DND-41 (cell line): Measurements from ENCODE around the gene RNF43.

Experiments used
- ATAC-seq: fragments of 200-7000 bp; cut with Tn5 transposase; 3 replicates; pipeline ENCODE4 v1.9.1; 2021; ENCODE audit warnings: low read depth; ENCODE audit not compliant: insufficient read depth
- DNase-seq: peaks from one replicate; pipeline ENCODE4 v3.0.0-alpha.2; 2020
- H2AFZ ChIP-seq: 2 replicates; pipeline ENCODE4 v1.6.0; 2012; ENCODE audit warnings: low read depth, low read length
- H3K27ac ChIP-seq: 2 replicates; pipeline ENCODE4 v1.5.1; 2012; ENCODE audit warnings: low read length, inconsistent platforms
- H3K27me3 ChIP-seq: fragments of 200-600 bp; sonication (generic); 2 replicates; pipeline ENCODE4 v1.6.0; 2012; ENCODE audit warnings: low read length, mild to moderate bottlenecking, inconsistent platforms; ENCODE audit not compliant: insufficient read depth, poor library complexity
- H3K36me3 ChIP-seq: 2 replicates; pipeline ENCODE4 v1.5.1; 2012; ENCODE audit warnings: low read length, inconsistent platforms; ENCODE audit not compliant: insufficient read depth
- H3K4me1 ChIP-seq: 2 replicates; pipeline ENCODE4 v1.5.1; 2012; ENCODE audit warnings: mild to moderate bottlenecking, low read length; ENCODE audit not compliant: insufficient read depth
- H3K4me2 ChIP-seq: 2 replicates; pipeline ENCODE4 v1.6.0; 2012; ENCODE audit warnings: mild to moderate bottlenecking, moderate library complexity, low read length, inconsistent platforms; ENCODE audit not compliant: insufficient read depth
- H3K4me3 ChIP-seq, 2 experiments: fragments of 200-600 bp in 1 of 2; shearing (Covaris generic) in 1 of 2; 2 replicates each; pipeline ENCODE4 v1.5.1; 2012 to 2016; ENCODE audit warnings: inconsistent platforms in 2 of 2, low read length in 2 of 2, mild to moderate bottlenecking in 2 of 2, low read depth in 1 of 2, moderate library complexity in 1 of 2
- H3K79me2 ChIP-seq: 2 replicates; pipeline ENCODE4 v1.6.0; 2012; ENCODE audit warnings: low read length, inconsistent platforms; ENCODE audit not compliant: insufficient read depth
- H3K9ac ChIP-seq: 2 replicates; pipeline ENCODE4 v1.6.0; 2012; ENCODE audit warnings: low read depth, mild to moderate bottlenecking, inconsistent platforms, low read length, moderate library complexity
- H3K9me3 ChIP-seq: 2 replicates; pipeline ENCODE4 v1.5.1; 2012; ENCODE audit warnings: low read length, moderate library complexity, mild to moderate bottlenecking, inconsistent platforms; ENCODE audit not compliant: insufficient read depth, severe bottlenecking
- H4K20me1 ChIP-seq: 2 replicates; pipeline ENCODE4 v1.6.0; 2012; ENCODE audit warnings: low read length; ENCODE audit not compliant: insufficient read depth
- EZH2 ChIP-seq: IDR thresholded peaks from 3 replicates; pipeline ENCODE4 v1.6.1; 2012; ENCODE audit warnings: borderline replicate concordance, low read depth, mild to moderate bottlenecking, moderate library complexity, low read length, inconsistent platforms; ENCODE audit not compliant: severe bottlenecking
- TF ChIP-seq, protein P1 (sequence below): IDR thresholded peaks from 2 replicates; pipeline ENCODE4 v1.5.1; 2012; ENCODE audit warnings: borderline replicate concordance, low read length, moderate library complexity, mild to moderate bottlenecking; ENCODE audit not compliant: poor library complexity, severe bottlenecking; ENCODE audit errors: extremely low read depth

RNF43 gene

DNA sequence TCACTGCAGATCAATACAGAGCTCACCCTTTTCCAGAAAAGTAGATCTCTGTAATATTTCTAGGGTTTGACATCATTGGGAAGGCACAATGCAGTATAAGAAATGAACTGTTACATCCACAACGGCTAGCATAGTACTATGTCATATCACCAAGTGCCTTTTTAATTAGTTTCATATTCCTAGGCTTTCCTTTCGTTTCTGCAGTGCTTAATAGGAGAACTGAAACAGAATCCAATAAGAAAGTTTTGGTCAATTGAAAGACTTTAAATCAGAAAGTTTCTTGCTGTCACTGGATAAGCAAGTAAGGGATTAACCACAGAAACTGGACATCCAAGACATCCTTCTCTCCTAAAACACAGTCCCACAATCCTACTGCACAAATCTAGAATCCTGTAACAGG, 3.5 kb upstream of the RNF43 start:
- no peak overlapping the region for H3K9ac ChIP-seq
- ATAC-seq (no peak), DNase-seq (no peak)
- no peak overlapping the region for H3K4me3 ChIP-seq
- H3K79me2 ChIP-seq: no peaks in the 10 kb centered on the region
- TF ChIP-seq EZH2: no peak
- TF ChIP-seq, protein P1, sequence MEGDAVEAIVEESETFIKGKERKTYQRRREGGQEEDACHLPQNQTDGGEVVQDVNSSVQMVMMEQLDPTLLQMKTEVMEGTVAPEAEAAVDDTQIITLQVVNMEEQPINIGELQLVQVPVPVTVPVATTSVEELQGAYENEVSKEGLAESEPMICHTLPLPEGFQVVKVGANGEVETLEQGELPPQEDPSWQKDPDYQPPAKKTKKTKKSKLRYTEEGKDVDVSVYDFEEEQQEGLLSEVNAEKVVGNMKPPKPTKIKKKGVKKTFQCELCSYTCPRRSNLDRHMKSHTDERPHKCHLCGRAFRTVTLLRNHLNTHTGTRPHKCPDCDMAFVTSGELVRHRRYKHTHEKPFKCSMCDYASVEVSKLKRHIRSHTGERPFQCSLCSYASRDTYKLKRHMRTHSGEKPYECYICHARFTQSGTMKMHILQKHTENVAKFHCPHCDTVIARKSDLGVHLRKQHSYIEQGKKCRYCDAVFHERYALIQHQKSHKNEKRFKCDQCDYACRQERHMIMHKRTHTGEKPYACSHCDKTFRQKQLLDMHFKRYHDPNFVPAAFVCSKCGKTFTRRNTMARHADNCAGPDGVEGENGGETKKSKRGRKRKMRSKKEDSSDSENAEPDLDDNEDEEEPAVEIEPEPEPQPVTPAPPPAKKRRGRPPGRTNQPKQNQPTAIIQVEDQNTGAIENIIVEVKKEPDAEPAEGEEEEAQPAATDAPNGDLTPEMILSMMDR: no peak
- no peak overlapping the region for H3K27ac ChIP-seq
- H4K20me1 ChIP-seq: no peaks in the 10 kb centered on the region
- no peaks in the 10 kb centered on the region for H3K9me3 ChIP-seq
- no peak overlapping the region for H3K4me2 ChIP-seq
- no peaks in the 10 kb centered on the region for H3K36me3 ChIP-seq
- no peak overlapping the region for H2AFZ ChIP-seq
- peaks cover 17% of the 10 kb centered on the region for H3K27me3 ChIP-seq
- peaks cover 10% of the 10 kb centered on the region for H3K4me1 ChIP-seq

DNA sequence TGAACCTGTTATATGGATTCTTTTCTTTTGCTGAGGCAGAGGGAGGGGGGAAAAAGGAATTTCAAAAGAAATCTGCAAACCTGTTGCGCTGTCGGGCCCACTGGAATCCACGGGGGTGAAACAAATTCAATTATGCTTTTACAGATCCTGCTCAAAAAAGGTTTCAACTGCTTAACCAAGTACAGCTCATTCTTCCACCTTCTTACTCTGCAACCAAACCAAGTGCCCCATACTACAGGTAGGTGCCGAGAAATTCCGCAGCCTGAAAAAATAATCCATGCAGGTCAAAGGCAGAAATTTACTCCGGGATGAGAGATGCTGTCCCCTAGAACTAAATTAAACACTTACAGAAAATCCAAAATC, 416 bp downstream of the RNF43 start:
- H3K27ac ChIP-seq: no peak overlapping the region
- H4K20me1 ChIP-seq: no peaks in the 10 kb centered on the region
- TF ChIP-seq, protein P1: no peak
- TF ChIP-seq EZH2: no peak
- H3K79me2 ChIP-seq: no peaks in the 10 kb centered on the region
- H3K36me3 ChIP-seq: no peaks in the 10 kb centered on the region
- H3K4me2 ChIP-seq: no peak overlapping the region
- no peak for DNase-seq
- no peaks in the 10 kb centered on the region for H3K9me3 ChIP-seq
- H3K27me3 ChIP-seq: peaks cover 29% of the 10 kb centered on the region
- peaks cover 10% of the 10 kb centered on the region for H3K4me1 ChIP-seq
- H2AFZ ChIP-seq: no peak overlapping the region
- H3K9ac ChIP-seq: no peak overlapping the region
- ATAC-seq: no peak
- H3K4me3 ChIP-seq: no peak overlapping the region

DNA sequence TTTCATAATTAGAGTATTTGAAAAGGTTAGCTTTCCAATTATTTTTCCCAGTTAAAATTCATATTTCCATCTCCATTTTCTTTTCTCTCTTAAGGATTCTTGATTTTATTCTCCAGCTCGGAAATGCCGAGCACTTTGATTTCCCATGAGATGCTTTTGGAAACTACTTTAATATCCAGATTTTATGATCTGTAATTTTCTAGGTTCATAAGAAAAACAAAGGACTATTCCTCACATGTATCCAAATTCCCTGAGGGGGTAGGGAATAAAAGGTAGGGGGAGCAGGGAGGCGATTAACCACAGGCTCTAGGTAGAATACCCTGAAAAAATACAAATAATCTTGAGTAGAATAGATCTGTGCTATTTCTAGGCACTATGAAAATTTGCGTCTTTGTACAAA, 938 bp downstream of the RNF43 start:
- Histone ChIP-seq H3K9ac (no peak overlapping the region), H3K4me3 (no peak overlapping the region), H3K79me2 (no peaks in the 10 kb centered on the region), H4K20me1 (no peaks in the 10 kb centered on the region), H3K36me3 (no peaks in the 10 kb centered on the region), H3K27ac (no peak overlapping the region), H3K4me2 (no peak overlapping the region), H3K9me3 (no peaks in the 10 kb centered on the region), H3K27me3 (peaks cover 27% of the 10 kb centered on the region), H3K4me1 (peaks cover 10% of the 10 kb centered on the region), H2AFZ (no peak overlapping the region)
- ATAC-seq (no peak), DNase-seq (no peak)
- TF ChIP-seq, protein P1: no peak
- TF ChIP-seq EZH2: no peak

DNA sequence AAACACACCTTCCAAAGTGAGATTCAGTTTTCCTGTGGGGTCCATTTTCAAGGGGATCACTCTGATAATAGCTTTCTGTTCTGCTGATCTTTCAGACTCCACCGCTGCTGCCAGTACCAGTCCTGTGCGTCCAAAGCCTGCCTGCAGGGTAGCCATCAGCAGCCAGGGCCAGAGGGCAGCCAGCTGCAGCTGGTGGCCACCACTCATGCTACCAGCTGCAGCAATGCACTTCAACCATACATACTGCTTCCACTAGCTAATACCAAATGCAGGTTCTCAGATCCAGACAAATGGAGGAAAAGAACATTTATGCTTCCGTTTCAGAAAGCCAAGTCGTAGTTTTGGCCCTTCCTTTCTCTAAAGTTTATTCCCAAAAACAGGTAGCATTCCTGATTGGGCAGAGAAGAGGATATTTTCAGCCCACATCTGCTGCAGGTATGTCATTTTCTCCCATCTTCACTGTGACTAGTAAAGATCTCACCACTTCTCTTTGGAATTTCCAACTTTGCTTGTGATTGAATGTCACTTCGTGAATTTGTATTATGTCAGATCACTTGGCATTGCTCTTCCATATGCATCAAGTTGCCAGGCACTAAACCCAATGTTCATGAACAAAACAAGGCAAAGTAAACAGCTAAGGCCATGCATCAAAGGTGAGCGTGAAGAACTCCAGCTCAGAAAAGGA, 1.8 kb downstream of the RNF43 start:
- peaks cover 33% of the 10 kb centered on the region for H3K27me3 ChIP-seq
- H3K36me3 ChIP-seq: no peaks in the 10 kb centered on the region
- no peak overlapping the region for H2AFZ ChIP-seq
- H4K20me1 ChIP-seq: no peaks in the 10 kb centered on the region
- no peak overlapping the region for H3K27ac ChIP-seq
- DNase-seq (no peak), ATAC-seq (no peak)
- no peak overlapping the region for H3K4me2 ChIP-seq
- no peaks in the 10 kb centered on the region for H3K9me3 ChIP-seq
- TF ChIP-seq EZH2: no peak
- TF ChIP-seq, protein P1: no peak
- H3K4me1 ChIP-seq: peaks cover 10% of the 10 kb centered on the region
- H3K4me3 ChIP-seq: no peak overlapping the region
- no peaks in the 10 kb centered on the region for H3K79me2 ChIP-seq
- no peak overlapping the region for H3K9ac ChIP-seq
